MV-4-11 (cell line): Measurements from ENCODE around the gene CRHBP.

Experiments used
- DNase-seq: peaks from one replicate; lab custom pipeline; 2025; lab: John Stamatoyannopoulos, UW

CRHBP gene

DNA sequence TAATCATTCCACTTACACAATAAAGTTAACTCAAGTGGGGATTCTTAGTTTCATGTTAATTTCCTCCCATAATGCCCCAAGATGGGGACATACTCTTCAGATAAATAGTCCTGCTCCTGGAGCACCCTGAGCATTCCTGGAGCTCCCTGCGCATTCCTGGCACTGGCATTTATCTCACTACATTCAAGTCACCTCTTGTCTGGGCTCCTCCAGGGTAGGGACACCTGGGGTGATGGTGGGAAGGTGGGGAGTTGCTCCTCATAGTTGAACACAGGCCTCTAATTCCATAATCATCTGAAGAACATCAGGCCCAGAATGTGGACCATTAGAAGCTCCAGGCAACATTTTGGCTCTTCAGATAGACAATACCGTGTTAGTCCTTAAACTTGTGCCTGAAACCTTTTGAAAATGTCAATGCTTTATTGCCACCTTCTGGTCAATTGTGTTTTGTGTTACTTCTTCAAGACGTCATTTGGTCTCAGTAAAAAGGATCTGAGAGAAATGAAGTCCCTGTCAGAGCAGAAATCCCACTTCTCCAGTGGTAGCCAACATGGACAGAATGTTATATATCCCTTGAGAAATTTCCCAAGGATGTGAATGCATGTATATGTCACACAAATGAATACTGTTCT lies 63.2 kb downstream of the CRHBP start:
- peak; percentile 64 for DNase-seq

DNA sequence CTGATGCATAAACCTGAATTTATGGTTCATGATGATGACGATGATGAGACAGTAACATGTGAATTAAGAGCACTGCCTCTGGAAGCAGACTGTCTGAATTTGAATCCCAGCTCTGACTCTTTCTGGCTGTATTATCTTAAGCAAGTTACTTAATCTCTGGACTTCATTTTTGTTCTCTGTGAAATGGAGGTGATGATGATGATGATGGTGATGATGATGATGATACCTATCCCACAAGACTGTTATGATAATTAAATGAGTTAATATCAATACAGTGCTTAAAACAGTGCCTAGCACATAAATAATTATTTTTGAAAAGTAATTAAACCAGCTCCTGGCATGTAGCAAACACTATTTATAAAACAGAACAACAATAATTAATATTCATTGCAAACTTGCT lies 64.1 kb downstream of the CRHBP start:
- DNase-seq, result no peak

GRCh38 chr5:77017668-77018067 lies 64.8 kb downstream of the CRHBP start:
- no peak for DNase-seq
